ENCODE measurements around the gene PPL.
A peak's percentile ranks its signal among the peaks of the same experiment; 100 is the strongest.

PPL gene

GRCh38 chr16:4850211-4850610, 86.7 kb downstream of the PPL start:
- no peak for TF ChIP-seq CTCF (conservative IDR thresholded peaks at IDR 0.05)
- H3K27ac ChIP-seq, result no peak overlapping the region

- peak overlapping the region; percentile 86 for H3K27ac ChIP-seq
- TF ChIP-seq CTCF (conservative IDR thresholded peaks at IDR 0.05), result no peak
Observed at GRCh38 chr16:4847774-4848587, 89.0 kb downstream of the PPL start.

GRCh38 chr16:4846901-4847773, 89.8 kb downstream of the PPL start, which contains the start of the genes GLYR1 and UBN1:
Gene GLYR1 (minus strand): TSS chr16:4847288. CDS start chr16:4847265, 23 bp downstream.
Gene UBN1 (plus strand): TSS chr16:4847481. CDS start chr16:4852918, 5,437 bp downstream.
- TF ChIP-seq CTCF (conservative IDR thresholded peaks at IDR 0.05), result no peak
- H3K27ac ChIP-seq, result peak within 1 kb of the TSS; percentile 86

- no peak for TF ChIP-seq CTCF (conservative IDR thresholded peaks at IDR 0.05)
- H3K27ac ChIP-seq, result peak overlapping the region; percentile 86
Observed at GRCh38 chr16:4846503-4846900, 90.4 kb downstream of the PPL start.

- TF ChIP-seq CTCF (conservative IDR thresholded peaks at IDR 0.05), result no peak
- H3K27ac ChIP-seq, result no peak overlapping the region
Observed at GRCh38 chr16:4840984-4841383, 96.0 kb downstream of the PPL start.

GRCh38 chr16:4839942-4840341, 97.0 kb downstream of the PPL start:
- TF ChIP-seq CTCF (conservative IDR thresholded peaks at IDR 0.05), result no peak
- no peak overlapping the region for H3K27ac ChIP-seq

Data from VCaP (cell line).